ENCODE data around the gene AP2A1. TPM values are rescaled to one million over a fixed set of nuclear protein-coding genes. Genes with fewer than 3 reads are reported as not detected.

Gene AP2A1
- total and polyA plus RNA-seq, 2 donors (not counting 1 experiment from before 2014, with no cell fraction given): 48.4 to 56.9 TPM

DNA sequence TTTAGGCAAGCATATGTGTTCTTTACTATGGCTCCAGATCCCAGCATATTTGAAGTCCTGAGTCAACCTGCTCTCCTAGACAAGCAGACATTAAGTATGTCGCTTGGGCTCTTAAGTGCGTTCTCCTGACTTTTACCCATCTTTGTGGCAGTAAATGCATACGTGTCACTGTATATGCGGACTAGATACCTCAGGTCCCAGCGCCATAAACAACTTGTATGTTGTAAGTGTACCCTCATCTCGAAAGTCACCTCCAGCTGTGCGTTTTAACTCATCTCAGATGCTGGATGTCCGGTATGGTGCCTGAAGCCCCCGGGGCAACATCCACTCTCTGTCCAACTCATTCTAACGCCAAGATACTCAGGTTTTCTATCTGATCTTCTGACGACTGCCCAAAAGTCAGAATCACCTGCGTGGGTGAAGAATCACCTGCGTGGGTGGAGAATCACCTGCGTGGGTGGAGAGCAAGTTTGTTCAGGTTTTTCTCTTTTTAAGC, 85.9 kb downstream of the AP2A1 start:
- H3K27me3 ChIP-seq (replicated peaks in 1 of 4; ENCODE audit: control extremely low read depth in 1 of 4, control insufficient read depth in 3 of 4, insufficient read depth in 4 of 4, low read length in 3 of 4): no peaks in the 10 kb centered on the region
- no peak overlapping the region for H3K9ac ChIP-seq (ENCODE audit: low read length)
- H2AFZ ChIP-seq (ENCODE audit: insufficient read depth, low read depth, low read length, poor library complexity, severe bottlenecking): no peak overlapping the region
- no peaks in the 10 kb centered on the region for H3K9me3 Mint-ChIP-seq (ENCODE audit: insufficient read depth)
- H3K9me3 ChIP-seq (ENCODE audit: control extremely low read depth in 1 of 3, control insufficient read depth in 2 of 3, insufficient read depth in 1 of 3, low read length in 2 of 3): peaks cover 0 to 6% (median 0%) of the 10 kb centered on the region in 3 donors
- POLR2A ChIA-PET: interaction anchor here (1.0 to 4.8 kb wide), 4 partner anchors 8 to 24 kb away, joined by 3 to 40 read pairs (median 14); partner anchors contain the start of genes AKT1S1, PNKP and TBC1D17
- H3K4me1 Mint-ChIP-seq: peaks cover 41% of the 10 kb centered on the region
- H3K27ac Mint-ChIP-seq: peak overlapping the region; percentile 78
- peaks cover 29 to 44% of the 10 kb centered on the region in 2 donors for H3K4me1 ChIP-seq (ENCODE audit: control insufficient read depth in 2 of 2, insufficient read depth in 2 of 2, low read length in 2 of 2)
- TF ChIP-seq EZH2 (IDR thresholded peaks at IDR 0.05; ENCODE audit: borderline replicate concordance, insufficient read depth, low read depth, low read length, poor library complexity, severe bottlenecking): no peak
- TF ChIP-seq, protein P1, sequence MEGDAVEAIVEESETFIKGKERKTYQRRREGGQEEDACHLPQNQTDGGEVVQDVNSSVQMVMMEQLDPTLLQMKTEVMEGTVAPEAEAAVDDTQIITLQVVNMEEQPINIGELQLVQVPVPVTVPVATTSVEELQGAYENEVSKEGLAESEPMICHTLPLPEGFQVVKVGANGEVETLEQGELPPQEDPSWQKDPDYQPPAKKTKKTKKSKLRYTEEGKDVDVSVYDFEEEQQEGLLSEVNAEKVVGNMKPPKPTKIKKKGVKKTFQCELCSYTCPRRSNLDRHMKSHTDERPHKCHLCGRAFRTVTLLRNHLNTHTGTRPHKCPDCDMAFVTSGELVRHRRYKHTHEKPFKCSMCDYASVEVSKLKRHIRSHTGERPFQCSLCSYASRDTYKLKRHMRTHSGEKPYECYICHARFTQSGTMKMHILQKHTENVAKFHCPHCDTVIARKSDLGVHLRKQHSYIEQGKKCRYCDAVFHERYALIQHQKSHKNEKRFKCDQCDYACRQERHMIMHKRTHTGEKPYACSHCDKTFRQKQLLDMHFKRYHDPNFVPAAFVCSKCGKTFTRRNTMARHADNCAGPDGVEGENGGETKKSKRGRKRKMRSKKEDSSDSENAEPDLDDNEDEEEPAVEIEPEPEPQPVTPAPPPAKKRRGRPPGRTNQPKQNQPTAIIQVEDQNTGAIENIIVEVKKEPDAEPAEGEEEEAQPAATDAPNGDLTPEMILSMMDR (IDR thresholded peaks at IDR 0.05): no peak
- H3K36me3 ChIP-seq (replicated peaks in 1 of 2; ENCODE audit: control extremely low read depth in 1 of 2, control insufficient read depth in 1 of 2, extremely low read depth in 1 of 2, insufficient read depth in 2 of 2, low read length in 1 of 2): peaks cover 0 to 23% of the 10 kb centered on the region in 2 experiments
- peak overlapping the region; percentile 85 for H3K4me3 Mint-ChIP-seq
- peak; percentile 27 for DNase-seq
- ATAC-seq (ENCODE audit: low read depth): no peak
- 97% methylated on average over 7 of the region's 14 CpGs for WGBS (ENCODE audit: insufficient coverage)
- no peaks in the 10 kb centered on the region for H3K27me3 Mint-ChIP-seq
- H3K4me3 ChIP-seq (ENCODE audit: control extremely low read depth in 1 of 5, extremely low read depth in 1 of 5, insufficient read depth in 1 of 5, low read depth in 2 of 5, low read length in 4 of 5): peak overlapping the region in 1 of 5 experiments; percentile 89
- peaks cover 35% of the 10 kb centered on the region for H3K79me2 ChIP-seq (ENCODE audit: control insufficient read depth, insufficient read depth, low read length)
- no peak overlapping the region for H3K27ac ChIP-seq (ENCODE audit: low read length in 2 of 2)
- peaks cover 61% of the 10 kb centered on the region for H4K20me1 ChIP-seq (ENCODE audit: control insufficient read depth, insufficient read depth, low read length, poor library complexity, severe bottlenecking)
- peak overlapping the region; percentile 83 for H3K4me2 ChIP-seq (replicated peaks; ENCODE audit: low read depth, low read length, poor library complexity, severe bottlenecking)
- intact Hi-C loops (cut with micrococcal nuclease): no loop called here
- CTCF ChIA-PET: interaction anchor here (0.7 to 1.1 kb wide), 2 partner anchors 43 to 1544 kb away, joined by 3 read pairs; no protein-coding TSS in a partner anchor

DNA sequence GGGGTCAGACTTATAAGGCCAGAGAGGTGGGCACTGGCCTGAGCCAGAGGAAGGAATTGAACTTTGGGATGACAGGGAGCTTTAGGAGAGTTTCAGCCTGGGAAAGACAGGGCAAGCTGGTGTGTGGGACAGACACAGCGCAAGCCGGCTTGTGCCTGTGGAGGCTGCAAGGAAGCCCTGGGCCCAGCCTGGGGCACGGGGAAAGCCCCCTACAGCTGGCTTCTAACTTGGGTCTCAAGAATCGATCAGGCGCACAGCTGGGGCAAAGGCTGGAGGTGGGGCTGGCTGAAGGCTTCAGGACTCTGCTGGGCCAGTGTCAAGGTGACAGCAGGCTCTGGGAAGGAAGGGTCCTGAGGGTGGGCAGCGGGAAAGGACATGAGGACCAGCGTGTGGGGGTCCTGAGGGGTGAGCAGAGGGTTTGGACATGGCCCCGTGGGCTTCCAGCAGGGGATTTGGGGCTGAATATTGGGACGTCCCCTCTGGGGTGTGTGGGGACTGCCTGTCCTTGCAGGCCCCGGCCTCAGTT, 87.1 kb downstream of the AP2A1 start:
- TF ChIP-seq EZH2 (IDR thresholded peaks at IDR 0.05; ENCODE audit: borderline replicate concordance, insufficient read depth, low read depth, low read length, poor library complexity, severe bottlenecking): no peak
- TF ChIP-seq, protein P1 (IDR thresholded peaks at IDR 0.05): no peak
- Histone ChIP-seq H3K9me3 (ENCODE audit: control extremely low read depth in 1 of 3, control insufficient read depth in 2 of 3, insufficient read depth in 1 of 3, low read length in 2 of 3) (peaks cover 0 to 6% (median 0%) of the 10 kb centered on the region in 3 donors), H3K4me2 (replicated peaks; ENCODE audit: low read depth, low read length, poor library complexity, severe bottlenecking) (peak overlapping the region; percentile 19), H2AFZ (ENCODE audit: insufficient read depth, low read depth, low read length, poor library complexity, severe bottlenecking) (no peak overlapping the region), H3K36me3 (replicated peaks in 1 of 2; ENCODE audit: control extremely low read depth in 1 of 2, control insufficient read depth in 1 of 2, extremely low read depth in 1 of 2, insufficient read depth in 2 of 2, low read length in 1 of 2) (peaks cover 0 to 34% of the 10 kb centered on the region in 2 experiments), H3K79me2 (ENCODE audit: control insufficient read depth, insufficient read depth, low read length) (peaks cover 35% of the 10 kb centered on the region), H3K4me3 (ENCODE audit: control extremely low read depth in 1 of 5, extremely low read depth in 1 of 5, insufficient read depth in 1 of 5, low read depth in 2 of 5, low read length in 4 of 5) (no peak overlapping the region), H3K27ac (ENCODE audit: low read length in 2 of 2) (peak overlapping the region in 1 of 2 donors; percentile 19), H3K4me1 (ENCODE audit: control insufficient read depth in 2 of 2, insufficient read depth in 2 of 2, low read length in 2 of 2) (peaks cover 22 to 33% of the 10 kb centered on the region in 2 donors), H3K27me3 (replicated peaks in 1 of 4; ENCODE audit: control extremely low read depth in 1 of 4, control insufficient read depth in 3 of 4, insufficient read depth in 4 of 4, low read length in 3 of 4) (no peaks in the 10 kb centered on the region), H3K9ac (ENCODE audit: low read length) (no peak overlapping the region), H4K20me1 (ENCODE audit: control insufficient read depth, insufficient read depth, low read length, poor library complexity, severe bottlenecking) (peaks cover 72% of the 10 kb centered on the region)
- peak overlapping the region; percentile 59 for H3K4me3 Mint-ChIP-seq
- POLR2A ChIA-PET: interaction anchor here (1.2 to 1.5 kb wide), 2 partner anchors 9 to 36 kb away, joined by 3 to 6 read pairs; no protein-coding TSS in a partner anchor
- peaks cover 31% of the 10 kb centered on the region for H3K4me1 Mint-ChIP-seq
- 77% methylated on average over 10 of the region's 10 CpGs for WGBS (ENCODE audit: insufficient coverage)
- no peaks in the 10 kb centered on the region for H3K9me3 Mint-ChIP-seq (ENCODE audit: insufficient read depth)
- H3K27me3 Mint-ChIP-seq: no peaks in the 10 kb centered on the region
- CTCF ChIA-PET: no interaction called here
- intact Hi-C loops (cut with micrococcal nuclease): no loop called here
- DNase-seq (peak; percentile 39), ATAC-seq (ENCODE audit: low read depth) (no peak)
- H3K27ac Mint-ChIP-seq: peak overlapping the region; percentile 61
